Spleen (tissue), 7 donors: ENCODE measurements around the gene CDC25C.

Source experiments
- POLR2A ChIP-seq, 3 donors: fragments of 450-650 bp; IDR thresholded peaks; one replicate each; pipeline ENCODE4 v1.5.1; 2017; ENCODE audit warnings: antibody characterized with exemption in 3 of 3, mild to moderate bottlenecking in 1 of 3
- TF ChIP-seq, protein P1 (sequence below), 11 experiments: fragments of 200-600 bp in 7 of 11; fragments of 450-650 bp in 4 of 11; sonication (generic) in 4 of 11; IDR thresholded peaks in 8 of 11; conservative IDR thresholded peaks in 3 of 11; 1 replicate in 7 of 11; 2 replicates in 4 of 11; pipeline versions ENCODE4 v1.4.0 to v1.8.0; 2016 to 2021; ENCODE audit warnings: antibody characterized with exemption in 11 of 11, inconsistent platforms in 4 of 11, mild to moderate bottlenecking in 1 of 11
- donor health status: DM: no; HTN: no; CAD: no; lungs with moderate emphysema.
- donor health status: DM: no; HTN: no; CAD: no.
- donor health status: DM: no; HTN: no; CAD: no.

DNA sequence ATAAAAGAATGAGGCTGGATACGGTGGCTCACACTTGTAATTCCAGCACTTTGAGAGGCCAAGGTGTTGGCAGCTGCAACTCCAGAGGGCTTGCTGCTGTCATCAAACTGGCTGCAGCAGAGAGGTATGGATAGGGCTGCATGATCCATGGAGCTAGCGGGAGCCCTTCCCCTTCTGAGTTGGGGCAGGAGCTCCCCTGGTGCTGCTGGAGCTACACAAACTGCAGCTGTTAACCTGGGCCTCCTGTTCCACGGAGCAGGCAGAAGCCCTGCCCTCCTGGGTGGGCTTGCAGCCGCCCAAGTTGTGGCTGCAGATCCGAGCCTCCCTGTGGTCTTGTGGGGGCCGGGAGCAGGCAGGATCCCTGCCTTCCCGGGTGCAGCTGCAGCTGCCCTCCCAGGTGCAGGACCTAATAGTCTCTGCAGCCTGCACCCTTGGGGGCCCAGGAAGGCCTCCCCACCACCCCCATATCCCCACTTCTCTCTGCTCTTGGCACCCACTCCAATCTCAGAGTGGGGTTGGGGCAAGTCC lies 15.8 kb downstream of the CDC25C start:
- TF ChIP-seq, protein P1, sequence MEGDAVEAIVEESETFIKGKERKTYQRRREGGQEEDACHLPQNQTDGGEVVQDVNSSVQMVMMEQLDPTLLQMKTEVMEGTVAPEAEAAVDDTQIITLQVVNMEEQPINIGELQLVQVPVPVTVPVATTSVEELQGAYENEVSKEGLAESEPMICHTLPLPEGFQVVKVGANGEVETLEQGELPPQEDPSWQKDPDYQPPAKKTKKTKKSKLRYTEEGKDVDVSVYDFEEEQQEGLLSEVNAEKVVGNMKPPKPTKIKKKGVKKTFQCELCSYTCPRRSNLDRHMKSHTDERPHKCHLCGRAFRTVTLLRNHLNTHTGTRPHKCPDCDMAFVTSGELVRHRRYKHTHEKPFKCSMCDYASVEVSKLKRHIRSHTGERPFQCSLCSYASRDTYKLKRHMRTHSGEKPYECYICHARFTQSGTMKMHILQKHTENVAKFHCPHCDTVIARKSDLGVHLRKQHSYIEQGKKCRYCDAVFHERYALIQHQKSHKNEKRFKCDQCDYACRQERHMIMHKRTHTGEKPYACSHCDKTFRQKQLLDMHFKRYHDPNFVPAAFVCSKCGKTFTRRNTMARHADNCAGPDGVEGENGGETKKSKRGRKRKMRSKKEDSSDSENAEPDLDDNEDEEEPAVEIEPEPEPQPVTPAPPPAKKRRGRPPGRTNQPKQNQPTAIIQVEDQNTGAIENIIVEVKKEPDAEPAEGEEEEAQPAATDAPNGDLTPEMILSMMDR (IDR thresholded peaks at IDR 0.05 in 8 of 11, conservative IDR thresholded peaks at IDR 0.05 in 3 of 11), result no peak
- no peak for TF ChIP-seq POLR2A (IDR thresholded peaks at IDR 0.05)
